Mucosa of descending colon (tissue), 3 donors: ENCODE results near the gene RNU4-1. TPM values are rescaled to one million over a fixed set of nuclear protein-coding genes. Genes with fewer than 3 reads are reported as not detected.

ENCODE experiments used
- ATAC-seq: fragments of 200-7000 bp; cut with Tn5 transposase; one replicate; pipeline ENCODE4 v1.9.1; 2020; ENCODE audit warnings: mild to moderate bottlenecking, moderate library complexity
- DNase-seq, 3 donors: peaks; one replicate each; pipeline ENCODE4 v3.0.0-alpha.2; 2020
- H3K36me3 ChIP-seq: fragments of 200-600 bp; one replicate; pipeline ENCODE4 v1.8.0; 2021; ENCODE audit warnings: low read depth, mild to moderate bottlenecking
- H3K4me1 ChIP-seq: fragments of 200-600 bp; one replicate; pipeline ENCODE4 v1.8.0; 2021; ENCODE audit warnings: low read depth, mild to moderate bottlenecking
- H3K4me3 ChIP-seq: fragments of 200-600 bp; one replicate; pipeline ENCODE4 v1.8.0; 2021; ENCODE audit warnings: mild to moderate bottlenecking
- H3K9me3 ChIP-seq: fragments of 200-600 bp; one replicate; pipeline ENCODE4 v1.8.0; 2021; ENCODE audit warnings: mild to moderate bottlenecking
- intact Hi-C, 2 donors: fragments of 100-400 bp; cut with DNase I in 1 of 2; cut with micrococcal nuclease in 1 of 2; formaldehyde crosslinking; loops; one replicate each; pipeline versions ENCODE4 v1.11.0 to v1.11.1; 2022; cut with DNase I, micrococcal nuclease
- total RNA-seq, 3 donors: library from RNA; stranded (reverse); fragmentation: NEBNext Ultra II Directional in 2 of 3; extraction: Animal tissue kit (Norgen Biotek cat#: 25700) in 2 of 3; gene quantifications; one replicate each; pipeline versions ENCODE4 v1.2.1 to v1.2.4, GENCODE V29; 2021 to 2023
- TF ChIP-seq, protein P1 (sequence below): fragments of 200-600 bp; IDR thresholded peaks from one replicate; pipeline ENCODE4 v1.8.0; 2022; ENCODE audit warnings: antibody characterized with exemption, mild to moderate bottlenecking
- donor health status: DM: no; HTN: no; CAD: no; lungs with moderate emphysema.
- donor health status: DM: no; HTN: no; CAD: no.
- donor health status: DM: no; HTN: yes; CAD: no.

Gene RNU4-1
- total RNA-seq, 3 donors from 2014 or later: 2,217 to 4,015 (median 3,130) TPM

DNA sequence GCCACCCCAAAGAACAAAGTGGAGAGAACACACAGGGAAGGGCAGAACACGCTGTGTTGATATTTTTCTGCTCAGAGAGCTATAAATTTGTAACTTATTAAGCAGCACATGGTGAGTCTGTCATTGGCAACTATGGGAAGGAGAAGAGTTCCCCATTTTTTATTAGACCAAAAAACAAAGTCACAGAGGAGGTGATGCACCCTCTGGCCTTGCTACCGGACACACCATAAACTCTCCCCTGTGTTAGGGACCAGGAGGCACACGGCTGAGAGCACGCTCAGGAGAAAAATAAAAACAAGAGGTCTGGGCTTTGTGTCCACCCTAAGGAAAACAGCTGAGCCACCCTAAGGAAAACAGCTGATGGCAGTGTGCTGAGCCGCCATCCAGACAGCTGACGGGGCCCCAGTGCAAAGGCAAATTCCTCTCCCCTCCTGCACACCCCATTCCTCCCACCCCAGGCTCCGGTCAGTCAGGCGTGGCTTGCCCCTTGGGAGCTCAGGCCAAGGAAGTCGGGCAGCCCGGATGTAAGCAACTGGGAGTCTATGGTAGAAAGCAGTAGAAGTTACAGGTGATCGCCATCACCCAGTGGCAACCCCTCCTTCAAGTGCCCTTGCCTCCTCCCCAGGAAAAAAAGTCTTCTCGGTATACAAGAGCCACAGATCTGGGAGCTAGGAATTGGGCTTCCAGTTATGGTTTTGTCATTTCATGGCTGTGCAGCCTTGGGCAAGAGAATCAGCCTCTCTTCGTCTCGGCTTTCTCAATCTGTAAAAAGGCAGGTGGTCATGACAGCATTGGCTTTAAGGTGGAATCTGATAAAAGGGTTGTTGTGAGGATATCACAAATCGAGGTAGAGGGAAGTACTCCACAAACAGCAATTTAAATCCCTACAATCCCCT, 29.9 kb downstream of the RNU4-1 start:
- Histone ChIP-seq H3K4me3 (no peak overlapping the region), H3K36me3 (no peaks in the 10 kb centered on the region), H3K9me3 (no peaks in the 10 kb centered on the region), H3K4me1 (peaks cover 33% of the 10 kb centered on the region)
- intact Hi-C loops: no loop called here
- DNase-seq: no peak
- TF ChIP-seq, protein P1, sequence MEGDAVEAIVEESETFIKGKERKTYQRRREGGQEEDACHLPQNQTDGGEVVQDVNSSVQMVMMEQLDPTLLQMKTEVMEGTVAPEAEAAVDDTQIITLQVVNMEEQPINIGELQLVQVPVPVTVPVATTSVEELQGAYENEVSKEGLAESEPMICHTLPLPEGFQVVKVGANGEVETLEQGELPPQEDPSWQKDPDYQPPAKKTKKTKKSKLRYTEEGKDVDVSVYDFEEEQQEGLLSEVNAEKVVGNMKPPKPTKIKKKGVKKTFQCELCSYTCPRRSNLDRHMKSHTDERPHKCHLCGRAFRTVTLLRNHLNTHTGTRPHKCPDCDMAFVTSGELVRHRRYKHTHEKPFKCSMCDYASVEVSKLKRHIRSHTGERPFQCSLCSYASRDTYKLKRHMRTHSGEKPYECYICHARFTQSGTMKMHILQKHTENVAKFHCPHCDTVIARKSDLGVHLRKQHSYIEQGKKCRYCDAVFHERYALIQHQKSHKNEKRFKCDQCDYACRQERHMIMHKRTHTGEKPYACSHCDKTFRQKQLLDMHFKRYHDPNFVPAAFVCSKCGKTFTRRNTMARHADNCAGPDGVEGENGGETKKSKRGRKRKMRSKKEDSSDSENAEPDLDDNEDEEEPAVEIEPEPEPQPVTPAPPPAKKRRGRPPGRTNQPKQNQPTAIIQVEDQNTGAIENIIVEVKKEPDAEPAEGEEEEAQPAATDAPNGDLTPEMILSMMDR: no peak
- no peak for ATAC-seq

DNA sequence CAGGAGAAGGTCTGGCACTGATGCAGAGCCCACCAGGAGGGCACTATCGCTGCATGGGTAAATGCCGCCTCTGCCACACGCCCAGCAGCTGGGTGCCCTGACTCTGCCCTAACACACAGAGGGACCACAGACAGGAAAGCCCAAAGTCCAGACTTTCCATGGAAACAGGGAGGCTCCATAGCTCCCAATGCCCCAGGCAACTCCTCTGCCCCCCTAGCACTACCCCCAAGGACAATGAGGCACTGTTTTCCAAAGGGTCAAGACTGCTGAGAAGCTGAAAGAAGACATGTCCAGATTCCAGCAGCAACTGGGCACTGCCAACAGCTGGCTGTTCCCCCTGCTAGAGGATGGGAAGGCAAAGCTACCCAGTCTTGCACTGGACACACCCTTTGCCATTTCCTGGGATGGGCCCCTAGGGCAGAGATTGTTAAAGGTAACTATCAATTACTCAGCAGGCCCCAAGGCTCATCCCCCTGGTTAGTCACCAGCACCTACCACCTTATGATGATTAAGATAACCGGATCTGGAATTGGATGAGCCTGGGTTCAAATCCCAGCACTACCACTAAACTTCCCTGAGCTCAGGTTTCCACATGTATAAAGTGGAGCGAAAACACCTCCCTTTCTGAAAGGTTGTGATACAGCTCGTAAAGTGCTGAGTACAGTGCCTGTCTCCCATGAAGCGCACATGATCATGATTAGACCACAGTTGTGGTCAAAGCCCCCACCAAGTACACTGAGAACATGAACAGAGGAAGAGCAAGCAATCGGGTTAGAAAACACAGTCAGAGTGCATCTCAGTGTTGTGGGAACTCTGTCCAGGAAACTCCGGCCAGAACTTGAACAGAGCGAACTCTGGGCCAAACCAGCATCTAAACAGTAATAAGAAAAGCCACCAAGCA, 30.8 kb downstream of the RNU4-1 start:
- TF ChIP-seq, protein P1: no peak
- Histone ChIP-seq H3K4me1 (peaks cover 33% of the 10 kb centered on the region), H3K4me3 (no peak overlapping the region), H3K36me3 (no peaks in the 10 kb centered on the region), H3K9me3 (no peaks in the 10 kb centered on the region)
- ATAC-seq (peak; percentile 52), DNase-seq (peak in 1 of 3 donors; percentile 30)
- intact Hi-C loops: no loop called here

DNA sequence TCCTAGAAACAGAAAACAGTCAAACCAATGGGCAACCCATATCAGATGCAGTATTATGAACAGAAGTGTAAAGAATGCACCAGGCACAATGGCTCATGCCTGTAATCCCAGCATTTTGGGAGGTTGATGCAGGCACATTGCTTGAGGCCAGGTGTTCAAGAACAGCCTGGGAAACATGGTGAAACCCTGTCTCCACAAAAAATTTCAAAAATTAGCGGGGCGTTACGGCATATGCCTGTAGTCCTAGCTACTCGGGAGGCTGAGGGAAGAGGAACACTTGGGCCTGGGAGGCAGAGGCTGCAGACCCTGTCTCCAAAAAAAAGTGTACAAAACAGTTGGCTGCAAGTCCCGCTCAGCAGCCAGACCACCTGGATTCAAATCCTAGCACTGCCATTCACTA, 32.4 kb downstream of the RNU4-1 start:
- ATAC-seq (no peak), DNase-seq (no peak)
- Histone ChIP-seq H3K36me3 (no peaks in the 10 kb centered on the region), H3K4me1 (peaks cover 37% of the 10 kb centered on the region), H3K4me3 (no peak overlapping the region), H3K9me3 (no peaks in the 10 kb centered on the region)
- intact Hi-C loops: no loop called here
- TF ChIP-seq, protein P1: no peak

DNA sequence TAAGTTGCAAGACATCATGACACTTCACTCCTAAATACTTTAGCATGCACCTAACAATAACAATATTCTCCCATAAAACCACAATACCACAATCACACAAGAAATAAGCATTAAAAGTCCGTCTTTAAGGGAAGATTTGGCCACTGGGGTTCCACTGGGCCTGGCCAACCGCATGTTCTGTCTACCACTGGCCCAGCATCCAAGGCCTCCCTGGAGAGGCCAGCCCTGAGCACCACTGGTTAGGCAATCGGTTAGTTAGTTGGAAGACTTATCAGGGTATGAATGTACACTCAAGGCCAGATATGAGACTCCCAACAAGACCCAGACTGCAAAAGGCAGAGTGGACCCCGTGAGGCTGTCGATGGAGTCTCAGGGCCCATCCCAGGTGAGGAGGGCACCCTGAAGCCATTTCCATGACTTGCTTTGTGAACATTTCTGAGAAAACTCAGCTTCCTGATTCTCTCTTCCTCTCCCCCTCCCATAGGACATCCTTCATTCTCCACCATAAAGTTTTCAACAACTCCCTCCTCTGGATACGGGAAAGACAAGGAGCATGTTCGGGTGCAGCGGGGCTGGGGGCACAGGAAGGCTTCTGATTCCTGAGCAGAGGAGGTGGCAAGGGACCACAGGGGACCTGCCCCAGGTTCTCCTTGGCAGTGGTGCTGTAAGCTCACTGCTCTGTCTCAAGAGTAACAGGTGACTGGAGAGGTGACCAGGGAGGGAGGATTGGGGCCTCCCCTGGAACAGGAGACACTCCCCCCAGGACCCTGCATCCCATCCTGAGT, 33.4 kb downstream of the RNU4-1 start:
- Histone ChIP-seq H3K4me1 (peaks cover 32% of the 10 kb centered on the region), H3K4me3 (no peak overlapping the region), H3K36me3 (no peaks in the 10 kb centered on the region), H3K9me3 (no peaks in the 10 kb centered on the region)
- ATAC-seq (no peak), DNase-seq (peak in 1 of 3 donors; percentile 56)
- intact Hi-C loops: no loop called here
- TF ChIP-seq, protein P1: no peak

DNA sequence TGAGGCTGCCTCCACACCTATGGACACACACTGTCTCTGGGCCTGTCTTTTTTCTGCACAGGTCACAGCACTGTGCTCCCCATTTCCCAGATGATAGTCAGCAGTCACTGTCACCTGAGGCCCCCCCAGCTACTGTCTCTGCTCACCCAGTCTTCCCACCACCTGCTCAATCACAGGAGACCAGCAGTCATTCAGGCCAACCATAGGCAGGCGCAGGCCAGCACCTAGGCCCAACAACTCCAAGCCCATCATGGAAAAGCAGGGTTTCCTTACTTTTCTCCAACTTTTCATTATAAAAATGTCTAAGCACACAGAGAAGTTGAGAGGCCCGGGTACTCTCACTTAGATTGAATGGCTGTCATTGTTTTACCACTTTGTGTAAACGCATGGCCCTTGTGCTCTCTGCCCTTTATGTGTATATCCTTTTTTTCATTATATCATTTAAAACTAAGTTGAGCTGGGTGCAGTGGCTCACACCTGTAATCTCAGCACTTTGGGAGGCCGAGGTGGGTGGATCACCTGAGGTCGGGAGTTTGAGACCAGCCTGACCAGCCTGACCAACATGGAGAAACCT, 34.6 kb downstream of the RNU4-1 start:
- no peak for ATAC-seq
- TF ChIP-seq, protein P1: no peak
- Histone ChIP-seq H3K4me3 (no peak overlapping the region), H3K36me3 (no peaks in the 10 kb centered on the region), H3K9me3 (no peaks in the 10 kb centered on the region), H3K4me1 (peaks cover 22% of the 10 kb centered on the region)
- DNase-seq: no peak
- intact Hi-C loops: no loop called here
